IMR-90 (cell line): ENCODE data around the gene C3. TPM values are rescaled to one million over a fixed set of nuclear protein-coding genes. Genes with fewer than 3 reads are reported as not detected.

Source experiments
- ATAC-seq: fragments of 200-7000 bp; cut with Tn5 transposase; 2 replicates; pipeline ENCODE4 v1.9.1; 2020; ENCODE audit warnings: low read depth, mild to moderate bottlenecking, moderate library complexity
- BruUV-seq: library from RNA; stranded (reverse); fragments of 400-500 nt; replicated peaks from 2 replicates; lab custom pipeline; 2021; lab: Mats Ljungman, UMichigan
- CTCF ChIA-PET: fragments of 300-600 bp; formaldehyde crosslinking; extraction: SDS; loops from one replicate; lab custom pipeline; 2021; ENCODE audit warnings: antibody characterized with exemption; lab: Yijun Ruan, JAX
- POLR2A ChIA-PET: fragments of 300-600 bp; sonication (Branson Sonifier 250); formaldehyde crosslinking; loops from one replicate; lab custom pipeline; 2022; ENCODE audit warnings: antibody characterized with exemption; ENCODE audit not compliant: unreplicated experiment; lab: Charles Lee
- DNase-seq: peaks from one replicate; pipeline ENCODE4 v3.0.0; 2013
- H2AFZ ChIP-seq: replicated peaks from 2 replicates; pipeline ENCODE3; 2013; ENCODE audit warnings: low read length, mild to moderate bottlenecking; ENCODE audit not compliant: poor library complexity
- H2AK5ac ChIP-seq: 2 replicates; pipeline ENCODE4 v1.6.1; 2013; ENCODE audit warnings: low read depth, low read length, inconsistent platforms
- H2AK9ac ChIP-seq: replicated peaks from 2 replicates; pipeline ENCODE3; 2013; ENCODE audit warnings: mild to moderate bottlenecking, low read depth, low read length, moderate library complexity; ENCODE audit not compliant: poor library complexity
- H2BK120ac ChIP-seq: 2 replicates; pipeline ENCODE4 v1.6.1; 2013; ENCODE audit warnings: low read depth, low read length, inconsistent platforms
- H2BK15ac ChIP-seq: 3 replicates; pipeline ENCODE4 v1.6.1; 2013; ENCODE audit warnings: low read depth, low read length, inconsistent platforms
- H2BK20ac ChIP-seq: 2 replicates; pipeline ENCODE4 v1.6.1; 2013; ENCODE audit warnings: low read depth, mild to moderate bottlenecking, inconsistent platforms, low read length, moderate library complexity
- H2BK5ac ChIP-seq: 2 replicates; pipeline ENCODE4 v1.6.1; 2013; ENCODE audit warnings: mild to moderate bottlenecking, low read depth, low read length, inconsistent platforms; ENCODE audit not compliant: poor library complexity, severe bottlenecking
- H3K14ac ChIP-seq: replicated peaks from 2 replicates; pipeline ENCODE4 v1.6.1; 2013; ENCODE audit warnings: low read depth, low read length, inconsistent platforms
- H3K18ac ChIP-seq: 2 replicates; pipeline ENCODE4 v1.6.1; 2013; ENCODE audit warnings: low read depth, low read length, control low read depth
- H3K23ac ChIP-seq: 2 replicates; pipeline ENCODE4 v1.6.1; 2013; ENCODE audit warnings: low read depth, low read length, inconsistent platforms
- H3K27ac ChIP-seq: 2 replicates; pipeline ENCODE4 v1.5.1; 2013; ENCODE audit warnings: mild to moderate bottlenecking, control low read depth, low read length; ENCODE audit not compliant: insufficient read depth
- H3K27me3 ChIP-seq: 2 replicates; pipeline ENCODE4 v1.6.1; 2013; ENCODE audit warnings: low read length; ENCODE audit not compliant: control insufficient read depth, insufficient read depth
- H3K36me3 ChIP-seq: 2 replicates; pipeline ENCODE4 v1.6.1; 2013; ENCODE audit warnings: low read length, mixed read lengths; ENCODE audit not compliant: control insufficient read depth, insufficient read depth
- H3K4ac ChIP-seq: 2 replicates; pipeline ENCODE4 v1.6.1; 2013; ENCODE audit warnings: low read depth, low read length, inconsistent platforms
- H3K4me1 ChIP-seq: 2 replicates; pipeline ENCODE4 v1.6.1; 2013; ENCODE audit warnings: low read length, mixed read lengths; ENCODE audit not compliant: control insufficient read depth, insufficient read depth
- H3K4me2 ChIP-seq: 2 replicates; pipeline ENCODE4 v1.6.1; 2013; ENCODE audit warnings: low read depth, mild to moderate bottlenecking, control low read depth, low read length, moderate library complexity
- H3K4me3 ChIP-seq: 2 replicates; pipeline ENCODE4 v1.5.1; 2013; ENCODE audit warnings: low read depth, mild to moderate bottlenecking, control low read depth, low read length, moderate library complexity; ENCODE audit not compliant: insufficient read depth
- H3K56ac ChIP-seq: 2 replicates; pipeline ENCODE4 v1.6.1; 2013; ENCODE audit warnings: low read length, inconsistent platforms; ENCODE audit not compliant: insufficient read depth; ENCODE audit errors: extremely low read depth
- H3K79me1 ChIP-seq, 2 experiments: 2 replicates each; pipeline ENCODE4 v1.6.1; 2013; ENCODE audit warnings: low read length in 2 of 2, inconsistent platforms in 1 of 2, low read depth in 1 of 2
- H3K9ac ChIP-seq: 2 replicates; pipeline ENCODE4 v1.6.1; 2013; ENCODE audit warnings: low read depth, low read length, control low read depth
- H3K9me1 ChIP-seq: 2 replicates; pipeline ENCODE4 v1.6.1; 2013; ENCODE audit warnings: low read length, inconsistent platforms; ENCODE audit not compliant: insufficient read depth
- H3K9me3 ChIP-seq: 2 replicates; pipeline ENCODE4 v1.6.1; 2013; ENCODE audit warnings: low read length; ENCODE audit not compliant: control insufficient read depth, insufficient read depth
- H4K20me1 ChIP-seq: 2 replicates; pipeline ENCODE4 v1.6.1; 2013; ENCODE audit warnings: low read length, inconsistent platforms; ENCODE audit not compliant: insufficient read depth
- H4K5ac ChIP-seq: 2 replicates; pipeline ENCODE4 v1.6.1; 2013; ENCODE audit warnings: mild to moderate bottlenecking, low read depth, low read length, control low read depth
- H4K8ac ChIP-seq, 2 experiments: 2 replicates each; pipeline ENCODE4 v1.6.1; 2013; ENCODE audit warnings: low read depth in 2 of 2, low read length in 2 of 2, control low read depth in 1 of 2, inconsistent platforms in 1 of 2
- H4K91ac ChIP-seq: 2 replicates; pipeline ENCODE4 v1.6.1; 2013; ENCODE audit warnings: low read depth, low read length, inconsistent platforms; ENCODE audit not compliant: insufficient read depth
- BHLHE40 ChIP-seq: fragments of 150-350 bp; IDR thresholded peaks from 2 replicates; pipeline ENCODE4 v1.6.1; 2016; ENCODE audit warnings: mild to moderate bottlenecking, low read depth, low read length
- CEBPB ChIP-seq: IDR thresholded peaks from 2 replicates; pipeline ENCODE4 v1.6.1; 2012; ENCODE audit warnings: low read depth, low read length, improper control_type of control experiment
- CHD1 ChIP-seq: IDR thresholded peaks from 2 replicates; pipeline ENCODE4 v1.6.1; 2012; ENCODE audit warnings: low read depth, low read length, improper control_type of control experiment
- FOS ChIP-seq: fragments of 150-350 bp; IDR thresholded peaks from 2 replicates; pipeline ENCODE4 v1.6.1; 2016; ENCODE audit warnings: low read depth, low read length
- MAFK ChIP-seq: IDR thresholded peaks from 2 replicates; pipeline ENCODE4 v1.6.1; 2012; ENCODE audit warnings: low read depth, low read length, improper control_type of control experiment
- MAZ ChIP-seq: IDR thresholded peaks from 2 replicates; pipeline ENCODE4 v1.6.1; 2012; ENCODE audit warnings: low read depth, mild to moderate bottlenecking, low read length, improper control_type of control experiment, moderate library complexity, borderline replicate concordance
- MXI1 ChIP-seq: IDR thresholded peaks from 2 replicates; pipeline ENCODE4 v1.6.1; 2012; ENCODE audit warnings: low read depth, mild to moderate bottlenecking, low read length, moderate library complexity, borderline replicate concordance
- NFE2L2 ChIP-seq: fragments of 150-350 bp; IDR thresholded peaks from 2 replicates; pipeline ENCODE4 v1.6.1; 2016; ENCODE audit warnings: low read depth, mild to moderate bottlenecking, low read length
- POLR2A ChIP-seq: IDR thresholded peaks from 2 replicates; pipeline ENCODE4 v1.6.1; 2012; ENCODE audit warnings: mild to moderate bottlenecking, low read depth, low read length
- RAD21 ChIP-seq: IDR thresholded peaks from 2 replicates; pipeline ENCODE4 v1.6.1; 2012; ENCODE audit warnings: low read length, improper control_type of control experiment
- RCOR1 ChIP-seq: IDR thresholded peaks from 2 replicates; pipeline ENCODE4 v1.6.1; 2012; ENCODE audit warnings: mild to moderate bottlenecking, low read length, improper control_type of control experiment; ENCODE audit not compliant: insufficient replicate concordance
- RFX5 ChIP-seq: IDR thresholded peaks from 2 replicates; pipeline ENCODE4 v1.8.0; 2012; ENCODE audit warnings: low read depth, mild to moderate bottlenecking, low read length, moderate library complexity
- SMC3 ChIP-seq: fragments of 150-350 bp; IDR thresholded peaks from 2 replicates; pipeline ENCODE4 v1.6.1; 2016; ENCODE audit warnings: low read depth, mild to moderate bottlenecking, antibody characterized with exemption, low read length, moderate library complexity
- WGBS, 2 experiments: methylation state at CpG; one replicate each; pipeline versions ENCODE4 v1.1.5 to v1.1.7; 2013; ENCODE audit warnings: missing lambda C conversion rate in 2 of 2; ENCODE audit not compliant: insufficient read length in 1 of 2; ENCODE audit errors: extremely low coverage in 2 of 2; 5-methylcytosine and 5-hydroxymethylcytosine counted together
- dilution Hi-C: fragments of 300-500 bp; cut with HindIII; formaldehyde crosslinking; loops from one replicate; pipeline ENCODE4 v1.14.3; 2018; ENCODE audit warnings: low sequenced_read_pairs; ENCODE audit not compliant: unreplicated experiment
- in situ Hi-C: fragments of 300-500 bp; cut with MboI; formaldehyde crosslinking; loops from 3 replicates; pipeline ENCODE4 v1.14.3; 2019; ENCODE audit warnings: low sequenced_read_pairs, inconsistent platforms, mixed read lengths
- intact Hi-C: fragments of 100-400 bp; cut with micrococcal nuclease; formaldehyde crosslinking; loops from 2 replicates; pipeline ENCODE4 v1.10.0; 2022
- polyA plus RNA-seq, 3 experiments: library from polyadenylated mRNA; depleted of rRNA; stranded (reverse); fragments of >200 nt; gene quantifications; 2 replicates each; pipeline ENCODE4 v1.2.3, GENCODE V29; 2012; ENCODE audit warnings: low replicate concordance in 1 of 3
- total RNA-seq: library from RNA; depleted of rRNA; stranded (reverse); fragments of >200 nt; gene quantifications from 2 replicates; pipeline ENCODE4 v1.2.3, GENCODE V29; 2012
- TF ChIP-seq, protein P1 (sequence below): fragments of 150-350 bp; IDR thresholded peaks from 2 replicates; pipeline ENCODE4 v1.6.1; 2017; ENCODE audit warnings: mild to moderate bottlenecking, antibody characterized with exemption, low read length, low read depth
- TF ChIP-seq, protein P2 (sequence below): fragments of 150-350 bp; IDR thresholded peaks from 2 replicates; pipeline ENCODE4 v1.6.1; 2016; ENCODE audit warnings: low read depth, mild to moderate bottlenecking, low read length, moderate library complexity, borderline replicate concordance
- TF ChIP-seq, protein P3 (sequence below): conservative IDR thresholded peaks from 2 replicates; pipeline ENCODE4 v1.5.1; 2012; ENCODE audit warnings: mild to moderate bottlenecking, low read depth, low read length, improper control_type of control experiment

Gene C3
- total and polyA plus RNA-seq, 2 of the 4 experiments (the other 2 are of a cell fraction) = 0.36 TPM; not detected in 1

DNA sequence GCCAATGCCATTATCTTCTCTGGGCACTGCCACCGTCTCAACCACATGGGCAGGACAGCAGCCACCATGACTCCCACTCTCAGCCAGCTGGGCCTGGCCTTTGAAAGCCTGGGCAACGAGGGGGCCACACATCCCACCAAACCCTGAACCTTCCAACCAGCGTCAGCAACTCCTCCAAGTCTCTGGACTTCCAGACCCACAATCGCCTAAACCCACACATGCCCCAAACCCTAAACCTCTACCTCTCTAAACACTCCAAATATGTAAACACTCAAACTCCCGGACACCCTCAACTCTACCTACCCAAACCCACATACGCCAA, 949 bp downstream of the C3 start:
- Histone ChIP-seq H3K23ac (no peak overlapping the region), H3K4me3 (no peak overlapping the region), H2BK120ac (no peak overlapping the region), H3K9ac (no peak overlapping the region), H3K9me1 (no peaks in the 10 kb centered on the region), H3K18ac (no peak overlapping the region), H2AK5ac (no peak overlapping the region), H2AK9ac (no peak overlapping the region), H3K4me1 (peaks cover 2% of the 10 kb centered on the region; the same call in 1 of the 2 replicates), H4K8ac (no peak overlapping the region), H3K36me3 (peaks cover 4% of the 10 kb centered on the region; the same call in 1 of the 2 replicates), H3K27me3 (no peaks in the 10 kb centered on the region), H2BK20ac (no peak overlapping the region), H3K14ac (no peak overlapping the region), H3K27ac (no peak overlapping the region), H4K20me1 (no peaks in the 10 kb centered on the region), H3K4ac (no peak overlapping the region), H2BK5ac (no peak overlapping the region), H4K91ac (no peak overlapping the region), H3K79me1 (no peaks in the 10 kb centered on the region), H4K5ac (no peak overlapping the region), H2BK15ac (no peak overlapping the region), H2AFZ (no peak overlapping the region), H3K56ac (no peak overlapping the region), H3K4me2 (no peak overlapping the region), H3K9me3 (no peaks in the 10 kb centered on the region)
- WGBS, 2 experiments = 100% methylated on average over 1 to 3 of the region's 6 CpGs
- no TSS peak for BruUV-seq
- intact Hi-C loops = no loop called here
- POLR2A ChIA-PET = no interaction called here
- CTCF ChIA-PET = no interaction called here
- no peak for ATAC-seq
- in situ Hi-C loops = no loop called here
- no peak for DNase-seq
- dilution Hi-C loops = no loop called here
- TF ChIP-seq POLR2A = no peak
- no peak for TF ChIP-seq NFE2L2
- TF ChIP-seq, protein P1, sequence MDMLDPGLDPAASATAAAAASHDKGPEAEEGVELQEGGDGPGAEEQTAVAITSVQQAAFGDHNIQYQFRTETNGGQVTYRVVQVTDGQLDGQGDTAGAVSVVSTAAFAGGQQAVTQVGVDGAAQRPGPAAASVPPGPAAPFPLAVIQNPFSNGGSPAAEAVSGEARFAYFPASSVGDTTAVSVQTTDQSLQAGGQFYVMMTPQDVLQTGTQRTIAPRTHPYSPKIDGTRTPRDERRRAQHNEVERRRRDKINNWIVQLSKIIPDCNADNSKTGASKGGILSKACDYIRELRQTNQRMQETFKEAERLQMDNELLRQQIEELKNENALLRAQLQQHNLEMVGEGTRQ = no peak
- TF ChIP-seq BHLHE40 = no peak
- no peak for TF ChIP-seq SMC3
- TF ChIP-seq FOS = no peak
- TF ChIP-seq RAD21 = no peak
- TF ChIP-seq RFX5 = no peak
- no peak for TF ChIP-seq MAFK
- TF ChIP-seq, protein P2, sequence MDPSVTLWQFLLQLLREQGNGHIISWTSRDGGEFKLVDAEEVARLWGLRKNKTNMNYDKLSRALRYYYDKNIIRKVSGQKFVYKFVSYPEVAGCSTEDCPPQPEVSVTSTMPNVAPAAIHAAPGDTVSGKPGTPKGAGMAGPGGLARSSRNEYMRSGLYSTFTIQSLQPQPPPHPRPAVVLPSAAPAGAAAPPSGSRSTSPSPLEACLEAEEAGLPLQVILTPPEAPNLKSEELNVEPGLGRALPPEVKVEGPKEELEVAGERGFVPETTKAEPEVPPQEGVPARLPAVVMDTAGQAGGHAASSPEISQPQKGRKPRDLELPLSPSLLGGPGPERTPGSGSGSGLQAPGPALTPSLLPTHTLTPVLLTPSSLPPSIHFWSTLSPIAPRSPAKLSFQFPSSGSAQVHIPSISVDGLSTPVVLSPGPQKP = no peak
- TF ChIP-seq MAZ = no peak
- no peak for TF ChIP-seq CEBPB
- no peak for TF ChIP-seq MXI1
- TF ChIP-seq, protein P3, sequence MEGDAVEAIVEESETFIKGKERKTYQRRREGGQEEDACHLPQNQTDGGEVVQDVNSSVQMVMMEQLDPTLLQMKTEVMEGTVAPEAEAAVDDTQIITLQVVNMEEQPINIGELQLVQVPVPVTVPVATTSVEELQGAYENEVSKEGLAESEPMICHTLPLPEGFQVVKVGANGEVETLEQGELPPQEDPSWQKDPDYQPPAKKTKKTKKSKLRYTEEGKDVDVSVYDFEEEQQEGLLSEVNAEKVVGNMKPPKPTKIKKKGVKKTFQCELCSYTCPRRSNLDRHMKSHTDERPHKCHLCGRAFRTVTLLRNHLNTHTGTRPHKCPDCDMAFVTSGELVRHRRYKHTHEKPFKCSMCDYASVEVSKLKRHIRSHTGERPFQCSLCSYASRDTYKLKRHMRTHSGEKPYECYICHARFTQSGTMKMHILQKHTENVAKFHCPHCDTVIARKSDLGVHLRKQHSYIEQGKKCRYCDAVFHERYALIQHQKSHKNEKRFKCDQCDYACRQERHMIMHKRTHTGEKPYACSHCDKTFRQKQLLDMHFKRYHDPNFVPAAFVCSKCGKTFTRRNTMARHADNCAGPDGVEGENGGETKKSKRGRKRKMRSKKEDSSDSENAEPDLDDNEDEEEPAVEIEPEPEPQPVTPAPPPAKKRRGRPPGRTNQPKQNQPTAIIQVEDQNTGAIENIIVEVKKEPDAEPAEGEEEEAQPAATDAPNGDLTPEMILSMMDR = no peak
- no peak for TF ChIP-seq RCOR1
- TF ChIP-seq CHD1 = no peak
